ENCODE measurements around the gene BRPF3. TPM values are rescaled to one million over a fixed set of nuclear protein-coding genes. Genes with fewer than 3 reads are reported as not detected.
A peak's percentile ranks its signal among the peaks of the same experiment; 100 is the strongest.

The BRPF3 gene
- total and polyA plus RNA-seq, 2 of the 13 experiments (the other 11 are each of a cell fraction or from before 2014, with no cell fraction given): 12.3 to 22.9 TPM

- 45% methylated on average over 15 of the region's 15 CpGs for WGBS (ENCODE audit: low lambda C conversion rate)
- CTCF ChIA-PET (ENCODE audit: low intra/inter-chr PET ratio, low total read pairs): no interaction called here
- intact Hi-C loops (cut with micrococcal nuclease; ENCODE audit: unreplicated experiment): no loop called here
- POLR2A ChIA-PET: no interaction called here
- Histone ChIP-seq H3K4me3 (replicated peaks in 1 of 3; ENCODE audit: insufficient read depth in 1 of 3, low read depth in 2 of 3, low read length in 3 of 3) (no peak overlapping the region), H3K4me2 (ENCODE audit: low read depth, low read length) (no peak overlapping the region), H3K36me3 (replicated peaks in 1 of 2; ENCODE audit: control insufficient read depth in 1 of 2, insufficient read depth in 2 of 2, low read length in 2 of 2) (no peaks in the 10 kb centered on the region), H2AFZ (ENCODE audit: low read length) (no peak overlapping the region), H3K4me1 (ENCODE audit: insufficient read depth, low read length) (no peaks in the 10 kb centered on the region), H3K9ac (ENCODE audit: insufficient read depth, low read depth, low read length) (no peak overlapping the region), H3K9me3 (ENCODE audit: low read length) (no peaks in the 10 kb centered on the region), H3K79me2 (ENCODE audit: insufficient read depth, low read length) (no peaks in the 10 kb centered on the region), H3K27ac (ENCODE audit: extremely low read length, insufficient read depth, low read length) (no peak overlapping the region), H4K20me1 (ENCODE audit: insufficient read depth, low read length) (no peaks in the 10 kb centered on the region), H3K27me3 (ENCODE audit: control insufficient read depth in 1 of 2, insufficient read depth in 2 of 2, low read length in 2 of 2) (peaks cover 3 to 48% of the 10 kb centered on the region in 2 experiments; a peak in 4 of 5 replicates)
- DNase-seq (ENCODE audit: low spot score) (no peak), FAIRE-seq (no peak), ATAC-seq (no peak)
- in situ Hi-C loops (cut with HindIII; ENCODE audit: extremely low pct_ligation_motif_present, low pct_unique_long_range_greater_than_20kb): no loop called here
- BruUV-seq (replicated peaks): no TSS peak
- no peak for TF ChIP-seq ZNF501 (CRISPR knock-in tag; IDR thresholded peaks at IDR 0.05)
- no peak for TF ChIP-seq ZNF44 (CRISPR knock-in tag; IDR thresholded peaks at IDR 0.05)
Observed at GRCh38 chr6:36273802-36274514, 77.4 kb downstream of the BRPF3 start.

DNA sequence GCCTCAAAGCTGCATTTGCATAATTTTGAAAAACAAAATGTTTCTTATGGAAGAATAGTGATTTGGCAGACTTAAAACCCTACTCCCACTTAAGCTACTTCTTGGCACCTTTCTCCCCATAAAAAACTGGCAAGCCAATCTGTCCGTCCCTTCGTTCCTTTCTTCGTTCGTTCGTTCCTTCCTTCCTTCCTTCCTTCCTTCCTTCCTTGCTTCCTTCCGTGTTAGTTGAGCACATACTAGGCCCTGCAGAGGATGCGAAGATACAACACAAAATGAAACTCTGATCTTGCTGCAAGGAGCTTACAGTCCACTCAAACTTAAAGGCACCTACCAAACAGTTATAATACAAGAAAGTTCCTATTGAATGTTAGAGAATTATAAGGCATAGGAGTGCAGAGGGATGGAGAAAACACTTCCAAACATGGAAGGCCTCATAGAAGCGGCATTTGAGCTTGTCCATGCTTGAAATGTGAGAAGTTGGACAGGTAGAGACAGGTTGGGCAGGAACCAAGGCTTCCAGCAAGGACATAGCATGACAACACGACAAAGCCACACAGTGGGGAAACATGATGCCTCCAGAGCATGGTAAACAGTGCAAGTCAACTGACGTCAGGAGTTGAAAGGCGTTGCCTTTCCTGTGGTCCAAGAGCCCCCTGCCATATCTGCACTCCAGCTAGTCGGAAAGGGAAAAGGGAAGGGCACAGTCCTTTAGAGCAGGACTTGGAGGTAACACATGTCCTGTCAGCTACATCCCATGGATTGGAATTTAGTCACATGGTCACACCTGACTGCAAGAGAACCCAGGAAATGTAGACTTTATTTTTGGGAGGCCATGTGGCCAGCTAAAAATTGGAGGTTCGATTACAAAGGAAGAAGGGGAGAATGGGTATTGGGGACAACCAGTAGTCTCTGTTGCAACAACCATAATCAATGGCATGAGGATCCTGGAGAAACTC is 80.3 kb downstream of the BRPF3 start:
- Histone ChIP-seq H3K36me3 (replicated peaks in 1 of 2; ENCODE audit: control insufficient read depth in 1 of 2, insufficient read depth in 2 of 2, low read length in 2 of 2) (no peaks in the 10 kb centered on the region), H3K4me1 (ENCODE audit: insufficient read depth, low read length) (no peaks in the 10 kb centered on the region)

More for the DNA sequence above, 80.3 kb downstream of the BRPF3 start:
- H3K4me2 ChIP-seq (ENCODE audit: low read depth, low read length): no peak overlapping the region
- H3K27me3 ChIP-seq (ENCODE audit: control insufficient read depth in 1 of 2, insufficient read depth in 2 of 2, low read length in 2 of 2): peaks cover 0 to 20% of the 10 kb centered on the region in 2 experiments; a peak in 4 of 5 replicates
- H3K9me3 ChIP-seq (ENCODE audit: low read length): no peaks in the 10 kb centered on the region
- H3K4me3 ChIP-seq (replicated peaks in 1 of 3; ENCODE audit: insufficient read depth in 1 of 3, low read depth in 2 of 3, low read length in 3 of 3): no peak overlapping the region
- ATAC-seq (no peak), FAIRE-seq (no peak), DNase-seq (ENCODE audit: low spot score) (no peak)
- WGBS (ENCODE audit: low lambda C conversion rate): 38% methylated on average over 13 of the region's 13 CpGs
- intact Hi-C loops (cut with micrococcal nuclease; ENCODE audit: unreplicated experiment) (no loop called here), in situ Hi-C loops (cut with HindIII; ENCODE audit: extremely low pct_ligation_motif_present, low pct_unique_long_range_greater_than_20kb) (no loop called here)
- no peak overlapping the region for H2AFZ ChIP-seq (ENCODE audit: low read length)
- H3K9ac ChIP-seq (ENCODE audit: insufficient read depth, low read depth, low read length): no peak overlapping the region
- POLR2A ChIA-PET: no interaction called here
- BruUV-seq (replicated peaks): no TSS peak
- TF ChIP-seq CREB3 (CRISPR knock-in tag; IDR thresholded peaks at IDR 0.05) (no peak), FIP1L1 (IDR thresholded peaks at IDR 0.05; ENCODE audit: borderline replicate concordance, insufficient read depth, low read depth, low read length) (no peak), MNT (IDR thresholded peaks at IDR 0.05) (peak; percentile 98), CREB1 (IDR thresholded peaks at IDR 0.05) (peak; percentile 62; the same call in 1 of the 2 replicates), CREB1 (CRISPR knock-in tag; IDR thresholded peaks at IDR 0.05) (no peak), GLI4 (CRISPR knock-in tag; IDR thresholded peaks at IDR 0.05; ENCODE audit: borderline replicate concordance) (no peak)
- H3K27ac ChIP-seq (ENCODE audit: extremely low read length, insufficient read depth, low read length): no peak overlapping the region
- no peaks in the 10 kb centered on the region for H3K79me2 ChIP-seq (ENCODE audit: insufficient read depth, low read length)
- H4K20me1 ChIP-seq (ENCODE audit: insufficient read depth, low read length): no peaks in the 10 kb centered on the region
- CTCF ChIA-PET (ENCODE audit: low intra/inter-chr PET ratio, low total read pairs): no interaction called here

Measured in HepG2 (cell line).